H9 (cell line): ENCODE data around the gene PALM2AKAP2. TPM values are rescaled to one million over a fixed set of nuclear protein-coding genes. Genes with fewer than 3 reads are reported as not detected.

Experiments
- DNase-seq: peaks from one replicate; pipeline ENCODE4 v3.0.0-alpha.2; 2017
- H2AFZ ChIP-seq: one replicate; pipeline ENCODE4 v1.6.1; 2013; ENCODE audit warnings: mild to moderate bottlenecking, low read length, control low read depth, moderate library complexity
- H2AK5ac ChIP-seq: 2 replicates; pipeline ENCODE4 v1.6.1; 2013; ENCODE audit warnings: low read length, control low read depth, mixed read lengths; ENCODE audit not compliant: insufficient read length
- H2BK120ac ChIP-seq: one replicate; pipeline ENCODE4 v1.6.1; 2013; ENCODE audit warnings: low read depth, mild to moderate bottlenecking, low read length, control low read depth, inconsistent platforms; ENCODE audit not compliant: poor library complexity, severe bottlenecking
- H2BK12ac ChIP-seq: 2 replicates; pipeline ENCODE4 v1.6.1; 2013; ENCODE audit warnings: low read length, control low read depth, mixed read lengths, low read depth; ENCODE audit not compliant: insufficient read length
- H2BK15ac ChIP-seq: 2 replicates; pipeline ENCODE4 v1.6.1; 2013; ENCODE audit warnings: low read depth, low read length, control low read depth
- H2BK20ac ChIP-seq: one replicate; pipeline ENCODE4 v1.6.1; 2013; ENCODE audit warnings: low read depth, mild to moderate bottlenecking, low read length, control low read depth, inconsistent platforms; ENCODE audit not compliant: poor library complexity, severe bottlenecking
- H2BK5ac ChIP-seq: 2 replicates; pipeline ENCODE4 v1.6.1; 2013; ENCODE audit warnings: low read length, control low read depth, mixed read lengths; ENCODE audit not compliant: insufficient read length
- H3K14ac ChIP-seq: 2 replicates; pipeline ENCODE4 v1.6.1; 2013; ENCODE audit warnings: low read length, control low read depth; ENCODE audit not compliant: insufficient read depth
- H3K18ac ChIP-seq: 2 replicates; pipeline ENCODE4 v1.6.1; 2013; ENCODE audit warnings: low read depth, mild to moderate bottlenecking, mixed read lengths, low read length, control low read depth; ENCODE audit not compliant: insufficient read length
- H3K23ac ChIP-seq: 2 replicates; pipeline ENCODE4 v1.6.1; 2013; ENCODE audit warnings: low read length, control low read depth, mixed read lengths, low read depth; ENCODE audit not compliant: insufficient read length
- H3K23me2 ChIP-seq: 2 replicates; pipeline ENCODE4 v1.6.1; 2013; ENCODE audit warnings: low read depth, mild to moderate bottlenecking, mixed read lengths, low read length, control low read depth; ENCODE audit not compliant: insufficient read length, poor library complexity, severe bottlenecking
- H3K27ac ChIP-seq: 2 replicates; pipeline ENCODE4 v1.5.1; 2013; ENCODE audit warnings: low read length, control low read depth, mixed read lengths, low read depth; ENCODE audit not compliant: insufficient read length
- H3K27me3 ChIP-seq: 2 replicates; pipeline ENCODE4 v1.6.1; 2013; ENCODE audit warnings: low read length, control low read depth, inconsistent platforms; ENCODE audit not compliant: insufficient read depth
- H3K4ac ChIP-seq: 2 replicates; pipeline ENCODE4 v1.6.1; 2013; ENCODE audit warnings: low read depth, mild to moderate bottlenecking, control low read depth, inconsistent platforms, low read length, moderate library complexity
- H3K4me1 ChIP-seq: 2 replicates; pipeline ENCODE4 v1.6.1; 2013; ENCODE audit warnings: low read length, control low read depth, inconsistent platforms; ENCODE audit not compliant: insufficient read depth
- H3K4me2 ChIP-seq: 2 replicates; pipeline ENCODE4 v1.6.1; 2013; ENCODE audit warnings: low read length, control low read depth, mixed read lengths; ENCODE audit not compliant: insufficient read length, insufficient read depth
- H3K56ac ChIP-seq: 2 replicates; pipeline ENCODE4 v1.6.1; 2013; ENCODE audit warnings: low read depth, mild to moderate bottlenecking, mixed read lengths, low read length, control low read depth; ENCODE audit not compliant: insufficient read length
- H3K79me1 ChIP-seq: 2 replicates; pipeline ENCODE4 v1.6.1; 2013; ENCODE audit warnings: low read depth, mild to moderate bottlenecking, moderate library complexity, low read length, control low read depth, inconsistent platforms; ENCODE audit not compliant: insufficient read depth, poor library complexity, severe bottlenecking
- H3K79me2 ChIP-seq: 2 replicates; pipeline ENCODE4 v1.6.1; 2013; ENCODE audit warnings: low read length, control low read depth, inconsistent platforms; ENCODE audit not compliant: insufficient read depth
- H3K9ac ChIP-seq: 2 replicates; pipeline ENCODE4 v1.6.1; 2013; ENCODE audit warnings: low read length, control low read depth, mixed read lengths; ENCODE audit not compliant: insufficient read length; ENCODE audit errors: extremely low read depth
- H3K9me3 ChIP-seq: one replicate; pipeline ENCODE4 v1.6.1; 2013; ENCODE audit warnings: low read depth, low read length, inconsistent platforms; ENCODE audit not compliant: control insufficient read depth
- H3T11ph ChIP-seq: one replicate; pipeline ENCODE4 v1.6.1; 2013; ENCODE audit warnings: mild to moderate bottlenecking, low read length, control low read depth, inconsistent platforms
- H4K20me1 ChIP-seq: one replicate; pipeline ENCODE4 v1.6.1; 2013; ENCODE audit not compliant: control insufficient read depth, insufficient read length, insufficient read depth
- H4K5ac ChIP-seq: 2 replicates; pipeline ENCODE4 v1.6.1; 2013; ENCODE audit warnings: low read depth, mild to moderate bottlenecking, mixed read lengths, low read length, control low read depth; ENCODE audit not compliant: insufficient read length
- H4K8ac ChIP-seq: replicated peaks from 2 replicates; pipeline ENCODE4 v1.6.1; 2013; ENCODE audit warnings: low read length, control low read depth, mixed read lengths, low read depth; ENCODE audit not compliant: insufficient read length
- H4K91ac ChIP-seq: 2 replicates; pipeline ENCODE4 v1.6.1; 2013; ENCODE audit warnings: low read depth, mild to moderate bottlenecking, moderate library complexity, mixed read lengths, low read length, control low read depth; ENCODE audit not compliant: insufficient read length
- H3K27ac Mint-ChIP-seq, 3 experiments: 2 replicates in 2 of 3; 3 replicates in 1 of 3; pipeline ENCODE4 v1.8.0; 2020 to 2021; ENCODE audit warnings: mixed read lengths in 3 of 3, mild to moderate bottlenecking in 1 of 3, moderate library complexity in 1 of 3
- H3K27me3 Mint-ChIP-seq: 2 replicates; pipeline ENCODE4 v1.8.0; 2021; ENCODE audit warnings: low read depth, mild to moderate bottlenecking, moderate library complexity, mixed read lengths
- H3K36me3 Mint-ChIP-seq, 3 experiments: 2 replicates in 2 of 3; 3 replicates in 1 of 3; pipeline ENCODE4 v1.8.0; 2020 to 2021; ENCODE audit warnings: low read depth in 3 of 3, mixed read lengths in 3 of 3; ENCODE audit not compliant: insufficient read depth in 1 of 3
- H3K4me1 Mint-ChIP-seq, 2 experiments: 2 replicates each; pipeline ENCODE4 v1.8.0; 2020; ENCODE audit warnings: mixed read lengths in 2 of 2
- H3K4me3 Mint-ChIP-seq, 2 experiments: 2 replicates in 1 of 2; 3 replicates in 1 of 2; pipeline ENCODE4 v1.8.0; 2020 to 2021; ENCODE audit warnings: mild to moderate bottlenecking in 2 of 2, mixed read lengths in 2 of 2, moderate library complexity in 1 of 2
- H3K9me3 Mint-ChIP-seq, 2 experiments: 2 replicates in 1 of 2; 3 replicates in 1 of 2; pipeline ENCODE4 v1.8.0; 2020; ENCODE audit warnings: mild to moderate bottlenecking in 2 of 2, mixed read lengths in 2 of 2, moderate library complexity in 1 of 2
- WGBS: extraction: QIAGEN DNeasy Blood & Tissue Kit; methylation state at CpG from one replicate; pipeline ENCODE4 v1.1.7; 2013; ENCODE audit warnings: missing lambda C conversion rate, low lambda C conversion rate, mixed read lengths; ENCODE audit not compliant: insufficient read length; ENCODE audit errors: extremely low coverage; 5-methylcytosine and 5-hydroxymethylcytosine counted together
- total RNA-seq: library from RNA; stranded (reverse); gene quantifications from 2 replicates; pipeline ENCODE4 v1.2.1, GENCODE V29; 2021
- TF ChIP-seq, protein P1 (sequence below): fragments of 200-600 bp; sonication (generic); conservative IDR thresholded peaks from 3 replicates; pipeline ENCODE4 v1.8.0; 2021; ENCODE audit warnings: antibody characterized with exemption, mild to moderate bottlenecking

PALM2AKAP2 gene
- total RNA-seq, 1 experiment from 2014 or later = 3.6 TPM

- Histone ChIP-seq H4K20me1 (no peaks in the 10 kb centered on the region), H3K9ac (no peak overlapping the region), H3K18ac (no peak overlapping the region), H4K91ac (no peak overlapping the region), H3K27ac (no peak overlapping the region), H3T11ph (no peak overlapping the region), H2AFZ (no peak overlapping the region), H3K9me3 (no peaks in the 10 kb centered on the region), H3K4me1 (no peaks in the 10 kb centered on the region), H2AK5ac (no peak overlapping the region), H3K79me2 (no peaks in the 10 kb centered on the region), H2BK15ac (no peak overlapping the region), H3K4ac (no peak overlapping the region), H2BK20ac (peak overlapping the region; percentile 45), H3K56ac (no peak overlapping the region), H3K27me3 (no peaks in the 10 kb centered on the region), H3K79me1 (no peaks in the 10 kb centered on the region), H3K14ac (no peak overlapping the region), H3K23me2 (no peaks in the 10 kb centered on the region), H3K23ac (no peak overlapping the region), H2BK5ac (no peak overlapping the region), H3K4me2 (no peak overlapping the region), H2BK120ac (no peak overlapping the region), H4K5ac (no peak overlapping the region), H4K8ac (no peak overlapping the region), H2BK12ac (no peak overlapping the region)
- DNase-seq = no peak
- H3K36me3 Mint-ChIP-seq = no peaks in the 10 kb centered on the region
- TF ChIP-seq, protein P1, sequence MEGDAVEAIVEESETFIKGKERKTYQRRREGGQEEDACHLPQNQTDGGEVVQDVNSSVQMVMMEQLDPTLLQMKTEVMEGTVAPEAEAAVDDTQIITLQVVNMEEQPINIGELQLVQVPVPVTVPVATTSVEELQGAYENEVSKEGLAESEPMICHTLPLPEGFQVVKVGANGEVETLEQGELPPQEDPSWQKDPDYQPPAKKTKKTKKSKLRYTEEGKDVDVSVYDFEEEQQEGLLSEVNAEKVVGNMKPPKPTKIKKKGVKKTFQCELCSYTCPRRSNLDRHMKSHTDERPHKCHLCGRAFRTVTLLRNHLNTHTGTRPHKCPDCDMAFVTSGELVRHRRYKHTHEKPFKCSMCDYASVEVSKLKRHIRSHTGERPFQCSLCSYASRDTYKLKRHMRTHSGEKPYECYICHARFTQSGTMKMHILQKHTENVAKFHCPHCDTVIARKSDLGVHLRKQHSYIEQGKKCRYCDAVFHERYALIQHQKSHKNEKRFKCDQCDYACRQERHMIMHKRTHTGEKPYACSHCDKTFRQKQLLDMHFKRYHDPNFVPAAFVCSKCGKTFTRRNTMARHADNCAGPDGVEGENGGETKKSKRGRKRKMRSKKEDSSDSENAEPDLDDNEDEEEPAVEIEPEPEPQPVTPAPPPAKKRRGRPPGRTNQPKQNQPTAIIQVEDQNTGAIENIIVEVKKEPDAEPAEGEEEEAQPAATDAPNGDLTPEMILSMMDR = no peak
- H3K27ac Mint-ChIP-seq = no peak overlapping the region
- no peak overlapping the region for H3K4me3 Mint-ChIP-seq
- peaks cover 16 to 22% of the 10 kb centered on the region in 2 experiments for H3K4me1 Mint-ChIP-seq
- WGBS = no CpG with 5 or more reads among the region's 2 CpGs
- no peaks in the 10 kb centered on the region for H3K27me3 Mint-ChIP-seq
- no peaks in the 10 kb centered on the region for H3K9me3 Mint-ChIP-seq
Measured at GRCh38 chr9:109743696-109744095, 36.3 kb upstream of the PALM2AKAP2 start.
